ENCODE results near the gene OSBP2.

DNA sequence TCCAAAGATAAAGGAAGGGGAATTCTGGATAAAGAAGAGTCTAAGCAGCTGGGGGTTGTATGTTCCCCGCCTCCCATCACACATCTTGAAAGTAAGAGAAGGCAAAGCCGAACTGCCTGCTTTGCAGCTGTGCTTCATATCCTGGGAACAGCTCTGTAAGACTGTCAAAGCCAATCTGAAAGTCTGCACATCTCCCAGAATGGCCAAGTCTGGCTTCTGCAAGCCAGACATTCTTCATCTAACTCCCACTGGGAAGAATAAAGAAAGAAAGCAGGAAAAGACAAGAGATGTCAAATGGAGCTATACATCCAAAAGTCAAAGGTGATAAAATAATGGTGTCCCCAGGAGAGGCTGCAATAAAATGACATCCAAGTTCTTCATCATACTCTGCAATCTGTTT is 258.5 kb downstream of the OSBP2 start:
- TF ChIP-seq CTCF (conservative IDR thresholded peaks at IDR 0.05) = no peak
- TF ChIP-seq EZH2 (IDR thresholded peaks at IDR 0.05; ENCODE audit: low read depth) = no peak

Data from PC-9 (cell line).